Vagina (tissue), 2 donors: ENCODE measurements around the gene SUPT3H.

ENCODE experiments used
- POLR2A ChIP-seq, 2 donors: fragments of 450-650 bp; IDR thresholded peaks; one replicate each; pipeline ENCODE4 v1.6.1; 2017; ENCODE audit warnings: antibody characterized with exemption in 2 of 2, mild to moderate bottlenecking in 2 of 2, moderate library complexity in 2 of 2
- POLR2AphosphoS5 ChIP-seq, 2 donors: sonication (generic); formaldehyde crosslinking; IDR thresholded peaks; one replicate each; pipeline ENCODE4 v1.9.0; 2017; ENCODE audit warnings: antibody characterized with exemption in 2 of 2, mild to moderate bottlenecking in 2 of 2, low read depth in 1 of 2; ENCODE audit not compliant: insufficient read depth in 1 of 2
- TF ChIP-seq, protein P1 (sequence below), 3 experiments: fragments of 450-650 bp in 2 of 3; fragments of 200-600 bp in 1 of 3; sonication (generic) in 1 of 3; IDR thresholded peaks; one replicate each; pipeline ENCODE4 v1.5.1; 2017 to 2019; ENCODE audit warnings: antibody characterized with exemption in 3 of 3, mild to moderate bottlenecking in 2 of 3, moderate library complexity in 2 of 3

DNA sequence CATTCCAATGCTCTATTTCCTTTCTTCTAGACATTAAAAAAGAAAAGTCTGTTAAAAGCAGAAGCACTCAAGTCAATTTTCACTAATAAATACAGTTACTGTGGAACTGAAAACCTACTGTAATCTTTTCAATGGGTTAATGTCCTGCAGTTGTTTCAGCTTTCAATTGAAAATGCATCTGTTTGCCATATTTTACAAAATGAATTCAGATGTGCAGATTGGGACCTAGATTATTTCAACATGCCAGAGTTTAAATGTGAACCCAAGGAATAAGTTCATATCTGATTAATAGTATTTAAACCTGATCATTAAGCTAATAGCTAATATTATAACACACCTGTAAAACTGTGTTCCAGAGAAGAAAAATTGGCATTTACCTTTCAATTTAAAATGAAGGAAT, 9.7 kb downstream of the SUPT3H start:
- TF ChIP-seq POLR2AphosphoS5 (IDR thresholded peaks at IDR 0.05; ENCODE audit: insufficient read depth in 1 of 2, low read depth in 1 of 2) = no peak
- TF ChIP-seq, protein P1, sequence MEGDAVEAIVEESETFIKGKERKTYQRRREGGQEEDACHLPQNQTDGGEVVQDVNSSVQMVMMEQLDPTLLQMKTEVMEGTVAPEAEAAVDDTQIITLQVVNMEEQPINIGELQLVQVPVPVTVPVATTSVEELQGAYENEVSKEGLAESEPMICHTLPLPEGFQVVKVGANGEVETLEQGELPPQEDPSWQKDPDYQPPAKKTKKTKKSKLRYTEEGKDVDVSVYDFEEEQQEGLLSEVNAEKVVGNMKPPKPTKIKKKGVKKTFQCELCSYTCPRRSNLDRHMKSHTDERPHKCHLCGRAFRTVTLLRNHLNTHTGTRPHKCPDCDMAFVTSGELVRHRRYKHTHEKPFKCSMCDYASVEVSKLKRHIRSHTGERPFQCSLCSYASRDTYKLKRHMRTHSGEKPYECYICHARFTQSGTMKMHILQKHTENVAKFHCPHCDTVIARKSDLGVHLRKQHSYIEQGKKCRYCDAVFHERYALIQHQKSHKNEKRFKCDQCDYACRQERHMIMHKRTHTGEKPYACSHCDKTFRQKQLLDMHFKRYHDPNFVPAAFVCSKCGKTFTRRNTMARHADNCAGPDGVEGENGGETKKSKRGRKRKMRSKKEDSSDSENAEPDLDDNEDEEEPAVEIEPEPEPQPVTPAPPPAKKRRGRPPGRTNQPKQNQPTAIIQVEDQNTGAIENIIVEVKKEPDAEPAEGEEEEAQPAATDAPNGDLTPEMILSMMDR (IDR thresholded peaks at IDR 0.05) = no peak
- no peak for TF ChIP-seq POLR2A (IDR thresholded peaks at IDR 0.05)
